HepG2 (cell line): ENCODE results near the gene KIF13A. TPM values are rescaled to one million over a fixed set of nuclear protein-coding genes. Genes with fewer than 3 reads are reported as not detected.

Experiments
- ATAC-seq: fragments of 200-7000 bp; cut with Tn5 transposase; 3 replicates; pipeline ENCODE4 v1.9.1; 2020; ENCODE audit warnings: mild to moderate bottlenecking, moderate library complexity
- BruUV-seq: library from RNA; stranded (reverse); fragments of 400-500 nt; replicated peaks from 2 replicates; lab custom pipeline; 2021; lab: Mats Ljungman, UMichigan
- CTCF ChIA-PET: fragments of 300-600 bp; formaldehyde crosslinking; extraction: SDS; loops from one replicate; lab custom pipeline; 2021; ENCODE audit warnings: low total read pairs, inconsistent platforms, low intra/inter-chr PET ratio; lab: Yijun Ruan, JAX
- POLR2A ChIA-PET: fragments of 350-600 bp; sonication (Branson Sonifier 250); formaldehyde crosslinking; loops from one replicate; lab custom pipeline; 2020; ENCODE audit warnings: antibody characterized with exemption, inconsistent platforms; lab: Yijun Ruan, JAX
- DNase-seq: peaks from one replicate; pipeline ENCODE4 v3.0.0-alpha.2; 2015; ENCODE audit warnings: low spot score
- FAIRE-seq: peaks from 3 replicates; lab custom pipeline; 2011; peaks lifted over from hg19 to GRCh38; lab: Jason Lieb, UNC
- H2AFZ ChIP-seq: one replicate; pipeline ENCODE4 v1.6.1; 2011; ENCODE audit warnings: low read length, inconsistent platforms
- H3K27ac ChIP-seq: fragments of 300-600 bp; 3 replicates; pipeline ENCODE4 v1.8.0; 2011; ENCODE audit warnings: mixed run types, mild to moderate bottlenecking, mixed read lengths, low read length, inconsistent platforms; ENCODE audit not compliant: insufficient read depth; ENCODE audit errors: extremely low read length
- H3K27me3 ChIP-seq, 2 experiments: fragments of 200-600 bp in 1 of 2; 2 replicates in 1 of 2; 3 replicates in 1 of 2; pipeline versions ENCODE4 v1.6.0 to v1.8.0; 2011; ENCODE audit warnings: low read length in 2 of 2, mild to moderate bottlenecking in 2 of 2, moderate library complexity in 2 of 2, inconsistent platforms in 1 of 2; ENCODE audit not compliant: insufficient read depth in 2 of 2, control insufficient read depth in 1 of 2
- H3K36me3 ChIP-seq, 2 experiments: fragments of 200-600 bp in 1 of 2; replicated peaks in 1 of 2; 2 replicates in 1 of 2; 3 replicates in 1 of 2; pipeline versions ENCODE4 v1.5.1 to v1.8.0; 2011; ENCODE audit warnings: low read length in 2 of 2, inconsistent platforms in 1 of 2; ENCODE audit not compliant: insufficient read depth in 2 of 2, control insufficient read depth in 1 of 2
- H3K4me1 ChIP-seq: 2 replicates; pipeline ENCODE4 v1.5.1; 2012; ENCODE audit warnings: low read length, inconsistent platforms; ENCODE audit not compliant: insufficient read depth
- H3K4me2 ChIP-seq: 2 replicates; pipeline ENCODE4 v1.6.0; 2011; ENCODE audit warnings: low read depth, low read length, inconsistent platforms
- H3K4me3 ChIP-seq, 3 experiments: fragments of 200-600 bp in 1 of 3; sonication (generic), shearing (Covaris generic) in 1 of 3; replicated peaks in 1 of 3; 2 replicates each; pipeline ENCODE4 v1.5.1; 2011 to 2016; ENCODE audit warnings: low read length in 3 of 3, inconsistent platforms in 2 of 3, low read depth in 2 of 3, mild to moderate bottlenecking in 2 of 3, control low read depth in 1 of 3, mixed read lengths in 1 of 3; ENCODE audit not compliant: insufficient read depth in 1 of 3
- H3K79me2 ChIP-seq: one replicate; pipeline ENCODE4 v1.6.1; 2011; ENCODE audit warnings: low read length, inconsistent platforms; ENCODE audit not compliant: insufficient read depth
- H3K9ac ChIP-seq: 2 replicates; pipeline ENCODE4 v1.6.0; 2011; ENCODE audit warnings: mild to moderate bottlenecking, low read depth, low read length, inconsistent platforms; ENCODE audit not compliant: insufficient read depth
- H3K9me3 ChIP-seq: 2 replicates; pipeline ENCODE4 v1.5.1; 2012; ENCODE audit warnings: mild to moderate bottlenecking, low read length
- H4K20me1 ChIP-seq: 2 replicates; pipeline ENCODE4 v1.6.0; 2011; ENCODE audit warnings: inconsistent platforms, mild to moderate bottlenecking, low read length, moderate library complexity; ENCODE audit not compliant: insufficient read depth
- AHR ChIP-seq: IDR thresholded peaks from 2 replicates; pipeline ENCODE4 v1.6.1; 2018; ENCODE audit warnings: missing genetic modification reagents, missing compliant biosample characterization
- ASH2L ChIP-seq: fragments of 300-600, 200-600 bp; sonication (generic); IDR thresholded peaks from 2 replicates; pipeline ENCODE4 v1.7.0; 2017; ENCODE audit warnings: low read depth, mild to moderate bottlenecking, moderate library complexity, mixed read lengths, low read length; ENCODE audit not compliant: insufficient read length
- FOSL1 ChIP-seq: sonication (generic); formaldehyde crosslinking; IDR thresholded peaks from 2 replicates; pipeline ENCODE4 v1.9.0; 2021; ENCODE audit warnings: missing genetic modification reagents, borderline replicate concordance
- IRX3 ChIP-seq: sonication (generic); formaldehyde crosslinking; IDR thresholded peaks from 2 replicates; pipeline ENCODE4 v1.8.1; 2023; ENCODE audit warnings: mild to moderate bottlenecking, low read depth, missing genetic modification reagents, borderline replicate concordance
- KDM1A ChIP-seq: IDR thresholded peaks from 2 replicates; pipeline ENCODE4 v1.6.1; 2016; ENCODE audit warnings: missing compliant biosample characterization
- MAX ChIP-seq: IDR thresholded peaks from 2 replicates; pipeline ENCODE4 v1.6.1; 2012; ENCODE audit warnings: inconsistent platforms
- MXD4 ChIP-seq: IDR thresholded peaks from 2 replicates; pipeline ENCODE4 v1.6.1; 2016; ENCODE audit warnings: mild to moderate bottlenecking, missing biosample characterization, missing genetic modification reagents
- RFX5 ChIP-seq: IDR thresholded peaks from 2 replicates; pipeline ENCODE4 v1.6.1; 2011; ENCODE audit warnings: low read depth, low read length, improper control_type of control experiment
- RXRA ChIP-seq: sonication (generic); formaldehyde crosslinking; IDR thresholded peaks from 2 replicates; pipeline ENCODE4 v1.5.1; 2020; ENCODE audit warnings: missing genetic modification reagents
- SNAI1 ChIP-seq: sonication (generic); formaldehyde crosslinking; IDR thresholded peaks from 2 replicates; pipeline ENCODE4 v1.5.0; 2020; ENCODE audit warnings: mild to moderate bottlenecking, missing genetic modification reagents, borderline replicate concordance
- ZNF326 ChIP-seq: sonication (generic); formaldehyde crosslinking; IDR thresholded peaks from 2 replicates; pipeline ENCODE4 v1.4.0; 2020; ENCODE audit warnings: missing genetic modification reagents, borderline replicate concordance
- ZNF33A ChIP-seq: sonication (generic); formaldehyde crosslinking; IDR thresholded peaks from 2 replicates; pipeline ENCODE4 v1.5.1; 2020; ENCODE audit warnings: missing genetic modification reagents, mild to moderate bottlenecking, moderate library complexity, borderline replicate concordance
- ZNF597 ChIP-seq: sonication (generic); formaldehyde crosslinking; IDR thresholded peaks from 2 replicates; pipeline ENCODE4 v1.5.0; 2020; ENCODE audit warnings: missing genetic modification reagents
- ZNF776 ChIP-seq: sonication (generic); formaldehyde crosslinking; IDR thresholded peaks from 2 replicates; pipeline ENCODE4 v1.4.0; 2020; ENCODE audit warnings: mild to moderate bottlenecking, missing genetic modification reagents
- ZNF879 ChIP-seq: sonication (generic); formaldehyde crosslinking; IDR thresholded peaks from 2 replicates; pipeline ENCODE4 v1.8.1; 2023; ENCODE audit warnings: missing genetic modification reagents
- ZZZ3 ChIP-seq: sonication (generic); formaldehyde crosslinking; IDR thresholded peaks from 2 replicates; pipeline ENCODE4 v1.4.0; 2020; ENCODE audit warnings: missing genetic modification reagents, mild to moderate bottlenecking, borderline replicate concordance
- WGBS: methylation state at CpG from one replicate; pipeline ENCODE4 v1.1.6; 2017; ENCODE audit warnings: low lambda C conversion rate; 5-methylcytosine and 5-hydroxymethylcytosine counted together
- in situ Hi-C: cut with HindIII; loops from 2 replicates; pipeline ENCODE4 v1.10.0; 2017; ENCODE audit warnings: low pct_unique_long_range_greater_than_20kb; ENCODE audit not compliant: extremely low pct_ligation_motif_present
- intact Hi-C: fragments of 100-400 bp; cut with micrococcal nuclease; formaldehyde crosslinking; loops from one replicate; pipeline ENCODE4 v1.10.0; 2022; ENCODE audit not compliant: unreplicated experiment
- polyA plus RNA-seq, 8 experiments: library from polyadenylated mRNA; depleted of rRNA in 3 of 8; stranded (reverse) in 7 of 8; unstranded in 1 of 8; fragments of >200 nt; fragmentation: Illumina TruSeq in 4 of 8; extraction: Trizol in 4 of 8; gene quantifications; 2 replicates each; pipeline versions ENCODE4 v1.2.1 to v1.2.3, GENCODE V29; 2011 to 2016; ENCODE audit warnings: low read depth in 4 of 8, missing spikeins in 1 of 8, mixed read lengths in 1 of 8; ENCODE audit not compliant: insufficient read depth in 1 of 8
- total RNA-seq, 5 experiments: library from RNA; depleted of rRNA; stranded (reverse); fragments of >200 nt; fragmentation: Illumina TruSeq; extraction: Trizol; gene quantifications; 2 replicates each; pipeline ENCODE4 v1.2.3, GENCODE V29; 2016; ENCODE audit warnings: low read depth in 1 of 5
- TF ChIP-seq, protein P1 (sequence below): sonication (generic); formaldehyde crosslinking; IDR thresholded peaks from 2 replicates; pipeline ENCODE4 v1.9.0; 2021; ENCODE audit warnings: mild to moderate bottlenecking, missing genetic modification reagents
- TF ChIP-seq, protein P2 (sequence below): sonication (generic); formaldehyde crosslinking; IDR thresholded peaks from 2 replicates; pipeline ENCODE4 v1.4.0; 2020; ENCODE audit warnings: missing genetic modification reagents, borderline replicate concordance

KIF13A gene
- total and polyA plus RNA-seq, 2 of the 13 experiments (the other 11 are each of a cell fraction or from before 2014, with no cell fraction given) = 21.1 to 37.2 TPM

- ChIA-PET POLR2A (interaction anchor here (1.8 kb wide), 1 partner anchor 8 kb away, joined by 4 read pairs; the partner anchor contains the start of gene KIF13A), CTCF (no interaction called here)
- WGBS = 66% methylated on average over 4 of the region's 4 CpGs
- TF ChIP-seq MXD4 = no peak
- TF ChIP-seq AHR (CRISPR knock-in tag) = no peak
- no peak for TF ChIP-seq RXRA
- TF ChIP-seq SNAI1 (CRISPR knock-in tag) = no peak
- no peak for TF ChIP-seq ZNF33A (CRISPR knock-in tag)
- no peak for TF ChIP-seq RFX5
- TF ChIP-seq ZNF597 = no peak
- no peak for TF ChIP-seq ASH2L
- no peak for TF ChIP-seq KDM1A (CRISPR knock-in tag)
- no peak for TF ChIP-seq ZNF879
- TF ChIP-seq, protein P1, sequence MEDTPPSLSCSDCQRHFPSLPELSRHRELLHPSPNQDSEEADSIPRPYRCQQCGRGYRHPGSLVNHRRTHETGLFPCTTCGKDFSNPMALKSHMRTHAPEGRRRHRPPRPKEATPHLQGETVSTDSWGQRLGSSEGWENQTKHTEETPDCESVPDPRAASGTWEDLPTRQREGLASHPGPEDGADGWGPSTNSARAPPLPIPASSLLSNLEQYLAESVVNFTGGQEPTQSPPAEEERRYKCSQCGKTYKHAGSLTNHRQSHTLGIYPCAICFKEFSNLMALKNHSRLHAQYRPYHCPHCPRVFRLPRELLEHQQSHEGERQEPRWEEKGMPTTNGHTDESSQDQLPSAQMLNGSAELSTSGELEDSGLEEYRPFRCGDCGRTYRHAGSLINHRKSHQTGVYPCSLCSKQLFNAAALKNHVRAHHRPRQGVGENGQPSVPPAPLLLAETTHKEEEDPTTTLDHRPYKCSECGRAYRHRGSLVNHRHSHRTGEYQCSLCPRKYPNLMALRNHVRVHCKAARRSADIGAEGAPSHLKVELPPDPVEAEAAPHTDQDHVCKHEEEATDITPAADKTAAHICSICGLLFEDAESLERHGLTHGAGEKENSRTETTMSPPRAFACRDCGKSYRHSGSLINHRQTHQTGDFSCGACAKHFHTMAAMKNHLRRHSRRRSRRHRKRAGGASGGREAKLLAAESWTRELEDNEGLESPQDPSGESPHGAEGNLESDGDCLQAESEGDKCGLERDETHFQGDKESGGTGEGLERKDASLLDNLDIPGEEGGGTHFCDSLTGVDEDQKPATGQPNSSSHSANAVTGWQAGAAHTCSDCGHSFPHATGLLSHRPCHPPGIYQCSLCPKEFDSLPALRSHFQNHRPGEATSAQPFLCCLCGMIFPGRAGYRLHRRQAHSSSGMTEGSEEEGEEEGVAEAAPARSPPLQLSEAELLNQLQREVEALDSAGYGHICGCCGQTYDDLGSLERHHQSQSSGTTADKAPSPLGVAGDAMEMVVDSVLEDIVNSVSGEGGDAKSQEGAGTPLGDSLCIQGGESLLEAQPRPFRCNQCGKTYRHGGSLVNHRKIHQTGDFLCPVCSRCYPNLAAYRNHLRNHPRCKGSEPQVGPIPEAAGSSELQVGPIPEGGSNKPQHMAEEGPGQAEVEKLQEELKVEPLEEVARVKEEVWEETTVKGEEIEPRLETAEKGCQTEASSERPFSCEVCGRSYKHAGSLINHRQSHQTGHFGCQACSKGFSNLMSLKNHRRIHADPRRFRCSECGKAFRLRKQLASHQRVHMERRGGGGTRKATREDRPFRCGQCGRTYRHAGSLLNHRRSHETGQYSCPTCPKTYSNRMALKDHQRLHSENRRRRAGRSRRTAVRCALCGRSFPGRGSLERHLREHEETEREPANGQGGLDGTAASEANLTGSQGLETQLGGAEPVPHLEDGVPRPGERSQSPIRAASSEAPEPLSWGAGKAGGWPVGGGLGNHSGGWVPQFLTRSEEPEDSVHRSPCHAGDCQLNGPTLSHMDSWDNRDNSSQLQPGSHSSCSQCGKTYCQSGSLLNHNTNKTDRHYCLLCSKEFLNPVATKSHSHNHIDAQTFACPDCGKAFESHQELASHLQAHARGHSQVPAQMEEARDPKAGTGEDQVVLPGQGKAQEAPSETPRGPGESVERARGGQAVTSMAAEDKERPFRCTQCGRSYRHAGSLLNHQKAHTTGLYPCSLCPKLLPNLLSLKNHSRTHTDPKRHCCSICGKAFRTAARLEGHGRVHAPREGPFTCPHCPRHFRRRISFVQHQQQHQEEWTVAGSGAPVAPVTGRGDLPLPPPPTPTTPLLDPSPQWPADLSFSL (CRISPR knock-in tag) = no peak
- TF ChIP-seq ZNF776 (CRISPR knock-in tag) = no peak
- TF ChIP-seq MAX = no peak
- no peak for TF ChIP-seq FOSL1 (CRISPR knock-in tag)
- TF ChIP-seq, protein P2, sequence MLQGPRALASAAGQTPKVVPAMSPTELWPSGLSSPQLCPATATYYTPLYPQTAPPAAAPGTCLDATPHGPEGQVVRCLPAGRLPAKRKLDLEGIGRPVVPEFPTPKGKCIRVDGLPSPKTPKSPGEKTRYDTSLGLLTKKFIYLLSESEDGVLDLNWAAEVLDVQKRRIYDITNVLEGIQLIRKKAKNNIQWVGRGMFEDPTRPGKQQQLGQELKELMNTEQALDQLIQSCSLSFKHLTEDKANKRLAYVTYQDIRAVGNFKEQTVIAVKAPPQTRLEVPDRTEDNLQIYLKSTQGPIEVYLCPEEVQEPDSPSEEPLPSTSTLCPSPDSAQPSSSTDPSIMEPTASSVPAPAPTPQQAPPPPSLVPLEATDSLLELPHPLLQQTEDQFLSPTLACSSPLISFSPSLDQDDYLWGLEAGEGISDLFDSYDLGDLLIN (CRISPR knock-in tag) = no peak
- no peak for TF ChIP-seq ZNF326
- TF ChIP-seq IRX3 (CRISPR knock-in tag) = no peak
- no peak for TF ChIP-seq ZZZ3 (CRISPR knock-in tag)
Measured at GRCh38 chr6:17995414-17995813, 8.0 kb upstream of the KIF13A start.

More at GRCh38 chr6:17995414-17995813, 8.0 kb upstream of the KIF13A start:
- ATAC-seq (no peak), DNase-seq (no peak), FAIRE-seq (no peak)
- intact Hi-C loops (no loop called here), in situ Hi-C loops (no loop called here)
- no TSS peak for BruUV-seq
- H3K27ac ChIP-seq = no peak overlapping the region
- H3K79me2 ChIP-seq = no peaks in the 10 kb centered on the region
- peaks cover 25% of the 10 kb centered on the region for H3K4me1 ChIP-seq
- H3K36me3 ChIP-seq = no peaks in the 10 kb centered on the region
- no peaks in the 10 kb centered on the region for H4K20me1 ChIP-seq
- H3K27me3 ChIP-seq = peaks cover 0 to 3% of the 10 kb centered on the region in 2 experiments; a peak in 1 of 5 replicates
- H3K9me3 ChIP-seq = no peaks in the 10 kb centered on the region
- no peak overlapping the region for H2AFZ ChIP-seq
- no peak overlapping the region for H3K4me2 ChIP-seq
- H3K9ac ChIP-seq = no peak overlapping the region
- H3K4me3 ChIP-seq = no peak overlapping the region
